Aorta (tissue), 5 donors: ENCODE measurements around the gene CCDC201. TPM values are rescaled to one million over a fixed set of nuclear protein-coding genes. Genes with fewer than 3 reads are reported as not detected.

Experiments used
- ATAC-seq: fragments of 200-7000 bp; cut with Tn5 transposase; one replicate; pipeline ENCODE4 v1.9.1; 2022; ENCODE audit warnings: moderate library complexity; ENCODE audit not compliant: low FRiP score
- DNase-seq, 2 donors: peaks; one replicate each; pipeline ENCODE4 v3.0.0-alpha.2; 2020
- H3K27ac ChIP-seq, 2 donors: one replicate each; pipeline ENCODE4 v1.5.1; 2013; ENCODE audit warnings: low read length in 2 of 2, mild to moderate bottlenecking in 2 of 2, moderate library complexity in 2 of 2, control low read depth in 1 of 2, inconsistent platforms in 1 of 2, low read depth in 1 of 2
- H3K27me3 ChIP-seq, 2 donors: one replicate each; pipeline ENCODE4 v1.6.1; 2013; ENCODE audit warnings: control low read depth in 1 of 2, low read length in 1 of 2, mild to moderate bottlenecking in 1 of 2, moderate library complexity in 1 of 2; ENCODE audit not compliant: insufficient read depth in 2 of 2, control insufficient read depth in 1 of 2
- H3K36me3 ChIP-seq, 2 donors: one replicate each; pipeline ENCODE4 v1.6.1; 2013; ENCODE audit warnings: control low read depth in 1 of 2, low read length in 1 of 2, mild to moderate bottlenecking in 1 of 2; ENCODE audit not compliant: insufficient read depth in 2 of 2, control insufficient read depth in 1 of 2
- H3K4me1 ChIP-seq, 2 donors: one replicate each; pipeline ENCODE4 v1.6.1; 2013; ENCODE audit warnings: low read length in 2 of 2, control low read depth in 1 of 2, mild to moderate bottlenecking in 1 of 2, moderate library complexity in 1 of 2; ENCODE audit not compliant: insufficient read depth in 2 of 2, control insufficient read depth in 1 of 2
- H3K4me3 ChIP-seq, 2 donors: one replicate each; pipeline ENCODE4 v1.5.1; 2013; ENCODE audit warnings: low read length in 2 of 2, control low read depth in 1 of 2, mild to moderate bottlenecking in 1 of 2
- H3K9me3 ChIP-seq: one replicate; pipeline ENCODE4 v1.6.1; 2013; ENCODE audit warnings: mild to moderate bottlenecking, low read length; ENCODE audit not compliant: control insufficient read depth
- WGBS, 2 donors: extraction: QIAGEN DNeasy Blood & Tissue Kit; methylation state at CpG; one replicate each; pipeline ENCODE4 v1.1.7; 2013; 5-methylcytosine and 5-hydroxymethylcytosine counted together
- intact Hi-C, 2 donors: fragments of 100-400 bp; cut with DNase I; formaldehyde crosslinking; loops; one replicate each; pipeline versions ENCODE4 v1.14.2 to v1.15.0; 2022
- polyA plus RNA-seq, 2 donors: library from polyadenylated mRNA; stranded (reverse); fragments of 200-250 nt; gene quantifications; one replicate each; pipeline ENCODE4 v1.2.3, GENCODE V29; 2013
- total RNA-seq, 2 donors: library from RNA; stranded (reverse); fragmentation: NEBNext Ultra II Directional; extraction: Animal tissue kit (Norgen Biotek cat#: 25700); gene quantifications; one replicate each; pipeline ENCODE4 v1.2.1, GENCODE V29; 2021
- donor health status: healthy with polysubstance abuse.
- donor health status: Bipolar disorder and iron deficiency.
- donor health status: DM: no; HTN: no; CAD: no.
- donor health status: DM: no; HTN: no; CAD: no.
- donor health status: DM: yes; HTN: yes; CAD: no.

CCDC201 gene
- total and polyA plus RNA-seq, 4 donors = not detected

GRCh38 chr7:45890125-45890901 is 17.4 kb upstream of the CCDC201 start:
- ATAC-seq (no peak), DNase-seq (no peak)
- H3K27ac ChIP-seq = no peak overlapping the region
- WGBS, 2 donors = 93 to 95% methylated on average over 8 of the region's 8 CpGs
- H3K36me3 ChIP-seq = no peaks in the 10 kb centered on the region
- no peaks in the 10 kb centered on the region for H3K9me3 ChIP-seq
- H3K4me1 ChIP-seq = no peaks in the 10 kb centered on the region
- no peaks in the 10 kb centered on the region for H3K27me3 ChIP-seq
- intact Hi-C loops = no loop called here
- H3K4me3 ChIP-seq = no peak overlapping the region

- no peak for ATAC-seq
- H3K4me3 ChIP-seq = no peak overlapping the region
- H3K27me3 ChIP-seq = no peaks in the 10 kb centered on the region
Measured at GRCh38 chr7:45889367-45890067, 16.6 kb upstream of the CCDC201 start.

GRCh38 chr7:45888993-45889366 is 16.1 kb upstream of the CCDC201 start:
- intact Hi-C loops = no loop called here
- no peak for DNase-seq

More at GRCh38 chr7:45889367-45890067, 16.6 kb upstream of the CCDC201 start:
- Histone ChIP-seq H3K4me1 (no peaks in the 10 kb centered on the region), H3K27ac (no peak overlapping the region), H3K36me3 (no peaks in the 10 kb centered on the region), H3K9me3 (no peaks in the 10 kb centered on the region)
- intact Hi-C loops = no loop called here
- DNase-seq = no peak
- WGBS, 2 donors = 74 to 82% methylated on average over 8 of the region's 8 CpGs

GRCh38 chr7:45888185-45888992 is 15.5 kb upstream of the CCDC201 start, which contains the start of gene IGFBP1:
Gene IGFBP1, plus strand, starts transcription at chr7:45888488. Its CDS starts 165 bp downstream, at chr7:45888653.
- H3K27ac ChIP-seq = no peak within 1 kb of the TSS
- WGBS, 2 donors = 3 to 4% methylated on average over 71 to 73 of the region's 73 CpGs
- intact Hi-C loops = no loop called here
- no peak for DNase-seq
- no peaks in the 10 kb centered on the region for H3K27me3 ChIP-seq
- peak; percentile 37 for ATAC-seq
- H3K9me3 ChIP-seq = no peaks in the 10 kb centered on the region
- no peak within 1 kb of the TSS for H3K4me3 ChIP-seq
- no peaks in the 10 kb centered on the region for H3K4me1 ChIP-seq
- no peaks in the 10 kb centered on the region for H3K36me3 ChIP-seq

More at GRCh38 chr7:45888993-45889366, 16.1 kb upstream of the CCDC201 start:
- WGBS, 2 donors = 28 to 29% methylated on average over 13 to 14 of the region's 14 CpGs
- H3K4me3 ChIP-seq = no peak overlapping the region
- H3K4me1 ChIP-seq = no peaks in the 10 kb centered on the region
- H3K27me3 ChIP-seq = no peaks in the 10 kb centered on the region
- H3K36me3 ChIP-seq = no peaks in the 10 kb centered on the region
- H3K27ac ChIP-seq = no peak overlapping the region
- ATAC-seq = no peak
- H3K9me3 ChIP-seq = no peaks in the 10 kb centered on the region

- H3K27ac ChIP-seq = no peak overlapping the region
- no peaks in the 10 kb centered on the region for H3K4me1 ChIP-seq
- H3K4me3 ChIP-seq = no peak overlapping the region
- H3K9me3 ChIP-seq = no peaks in the 10 kb centered on the region
- no peak for DNase-seq
- WGBS, 2 donors = 96 to 97% methylated on average over 5 of the region's 5 CpGs
- H3K36me3 ChIP-seq = no peaks in the 10 kb centered on the region
- no peak for ATAC-seq
- no peaks in the 10 kb centered on the region for H3K27me3 ChIP-seq
- intact Hi-C loops = no loop called here
Measured at GRCh38 chr7:45886931-45887667, 14.2 kb upstream of the CCDC201 start.

- Histone ChIP-seq H3K36me3 (no peaks in the 10 kb centered on the region), H3K27ac (no peak overlapping the region), H3K4me1 (no peaks in the 10 kb centered on the region), H3K27me3 (no peaks in the 10 kb centered on the region), H3K9me3 (peaks cover under 1% of the 10 kb centered on the region), H3K4me3 (no peak overlapping the region)
- DNase-seq (no peak), ATAC-seq (no peak)
- 66 to 73% methylated on average over 7 of the region's 7 CpGs for WGBS, 2 donors
- intact Hi-C loops = no loop called here
Measured at GRCh38 chr7:45885264-45885882, 12.5 kb upstream of the CCDC201 start.

GRCh38 chr7:45884136-45884535 is 11.3 kb upstream of the CCDC201 start:
- no peaks in the 10 kb centered on the region for H3K4me1 ChIP-seq
- no peaks in the 10 kb centered on the region for H3K27me3 ChIP-seq
- no peak overlapping the region for H3K4me3 ChIP-seq
- peaks cover 2% of the 10 kb centered on the region for H3K9me3 ChIP-seq
- no peak overlapping the region for H3K27ac ChIP-seq
- H3K36me3 ChIP-seq = no peaks in the 10 kb centered on the region
- WGBS, 2 donors = 80 to 87% methylated on average over 4 of the region's 4 CpGs
- intact Hi-C loops = no loop called here
- no peak for DNase-seq
- no peak for ATAC-seq

- Histone ChIP-seq H3K36me3 (no peaks in the 10 kb centered on the region), H3K4me1 (no peaks in the 10 kb centered on the region), H3K4me3 (no peak overlapping the region), H3K9me3 (peaks cover 7% of the 10 kb centered on the region), H3K27ac (no peak overlapping the region), H3K27me3 (no peaks in the 10 kb centered on the region)
- intact Hi-C loops = no loop called here
- DNase-seq = no peak
- ATAC-seq = no peak
- WGBS, 2 donors = 56 to 71% methylated on average over 5 of the region's 5 CpGs
Measured at GRCh38 chr7:45882465-45882810, 9.6 kb upstream of the CCDC201 start.
